SK-N-MC (cell line): ENCODE results near the gene PRSS35.

Experiments
- EZH2 ChIP-seq: fragments of 200-600 bp; sonication (generic); IDR thresholded peaks from one replicate; pipeline ENCODE4 v1.6.1; 2017; ENCODE audit warnings: antibody characterized with exemption
- FOXP2 ChIP-seq: optimal IDR thresholded peaks from 2 replicates; pipeline ENCODE3; 2011; ENCODE audit warnings: mild to moderate bottlenecking, moderate library complexity; ENCODE audit not compliant: insufficient read depth; ENCODE audit errors: extremely low read length, control extremely low read depth

DNA sequence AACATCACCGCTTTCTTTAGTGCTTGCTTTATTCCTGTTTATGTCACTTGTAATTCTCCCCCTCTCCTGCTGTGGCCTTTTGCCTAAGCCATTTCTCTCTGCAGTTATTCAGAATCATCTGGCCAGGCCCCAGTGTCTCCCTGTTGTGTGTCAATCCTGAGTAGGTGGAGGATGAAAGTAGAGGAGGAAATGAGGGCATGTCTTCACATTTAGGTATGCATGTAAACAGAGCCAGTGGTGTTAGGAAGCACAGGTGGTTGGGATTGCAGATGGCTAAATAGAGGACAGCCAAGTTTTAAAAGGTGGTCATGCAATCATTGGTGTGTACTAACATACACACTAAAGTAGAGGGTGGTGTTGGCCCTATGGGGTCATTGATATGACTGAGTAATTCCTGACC lies 5.2 kb downstream of the PRSS35 start:
- TF ChIP-seq FOXP2 (no peak), EZH2 (no peak)
